Stomach (tissue), 9 donors: ENCODE results near the gene ZNF554. TPM values are rescaled to one million over a fixed set of nuclear protein-coding genes. Genes with fewer than 3 reads are reported as not detected.

Experiments
- DNase-seq, 2 donors: peaks; one replicate each; pipeline versions ENCODE4 v3.0.0 to v3.0.0-alpha.2; 2013 to 2019
- H3K27ac ChIP-seq, 5 donors: fragments of 200-600 bp in 4 of 5; sonication (generic) in 4 of 5; one replicate each; pipeline ENCODE4 v1.5.1; 2013 to 2019; ENCODE audit warnings: mild to moderate bottlenecking in 1 of 5, moderate library complexity in 1 of 5
- H3K27me3 ChIP-seq, 3 donors: fragments of 200-600 bp; sonication (generic); one replicate each; pipeline ENCODE4 v1.5.1; 2017 to 2019; ENCODE audit warnings: mixed run types in 1 of 3
- H3K36me3 ChIP-seq, 4 donors: fragments of 200-600 bp; sonication (generic); 1 replicate in 3 of 4; 2 replicates in 1 of 4; pipeline ENCODE4 v1.5.1; 2016 to 2019
- H3K4me1 ChIP-seq, 4 donors: fragments of 200-600 bp; sonication (generic); one replicate each; pipeline ENCODE4 v1.5.1; 2016 to 2019
- H3K4me3 ChIP-seq, 4 donors: fragments of 200-600 bp; sonication (generic) in 3 of 4; one replicate each; pipeline ENCODE4 v1.5.1; 2016 to 2019; ENCODE audit warnings: mild to moderate bottlenecking in 1 of 4
- H3K9me3 ChIP-seq, 4 donors: fragments of 200-600 bp; sonication (generic); one replicate each; pipeline ENCODE4 v1.5.1; 2016 to 2019
- CTCF ChIP-seq, 7 experiments: fragments of 450-650 bp in 4 of 7; fragments of 200-600 bp in 3 of 7; sonication (generic) in 3 of 7; IDR thresholded peaks; one replicate each; pipeline ENCODE4 v1.5.1; 2016 to 2019; ENCODE audit warnings: antibody characterized with exemption in 7 of 7, control low read depth in 2 of 7, mild to moderate bottlenecking in 1 of 7
- EP300 ChIP-seq: sonication (generic); formaldehyde crosslinking; IDR thresholded peaks from one replicate; pipeline ENCODE4 v1.6.1; 2017; ENCODE audit warnings: antibody characterized with exemption
- POLR2A ChIP-seq, 4 donors: fragments of 450-650 bp; IDR thresholded peaks; one replicate each; pipeline ENCODE4 v1.6.1; 2016; ENCODE audit warnings: antibody characterized with exemption in 4 of 4, control low read depth in 2 of 4, mild to moderate bottlenecking in 1 of 4, moderate library complexity in 1 of 4
- POLR2AphosphoS5 ChIP-seq, 3 donors: sonication (generic); formaldehyde crosslinking; IDR thresholded peaks; one replicate each; pipeline ENCODE4 v1.6.1; 2016; ENCODE audit warnings: antibody characterized with exemption in 3 of 3
- WGBS, 5 donors: extraction: QIAGEN DNeasy Blood & Tissue Kit in 3 of 5; methylation state at CpG; one replicate each; pipeline versions ENCODE4 v1.1.5 to v1.1.7; 2013 to 2018; 5-methylcytosine and 5-hydroxymethylcytosine counted together
- intact Hi-C: fragments of 100-400 bp; cut with DNase I; formaldehyde crosslinking; loops from one replicate; pipeline ENCODE4 v1.15.1; 2023; ENCODE audit warnings: low total_unique reads
- polyA plus RNA-seq, 3 donors: library from polyadenylated mRNA; stranded (reverse); fragments of 200-250 nt; gene quantifications; one replicate each; pipeline ENCODE4 v1.2.3, GENCODE V29; 2013
- total RNA-seq, 5 donors: library from RNA; depleted of rRNA; stranded (reverse); fragments of >200 nt; gene quantifications; one replicate each; pipeline versions ENCODE4 v1.1.0 to v1.2.3, GENCODE V29; 2014 to 2016
- donor health status: healthy with polysubstance abuse.
- donor health status: Bipolar disorder and iron deficiency.
- donor health status: healthy.

ZNF554 gene
- total and polyA plus RNA-seq, 8 donors: 0.58 to 21.4 (median 3.1) TPM

- Histone ChIP-seq H3K9me3 (peaks cover 3 to 21% (median 7%) of the 10 kb centered on the region in 4 donors), H3K27me3 (no peaks in the 10 kb centered on the region), H3K4me3 (no peak overlapping the region), H3K27ac (no peak overlapping the region), H3K4me1 (no peaks in the 10 kb centered on the region), H3K36me3 (peaks cover 0 to under 1% (median 0%) of the 10 kb centered on the region in 4 donors)
- WGBS, 5 donors: 48 to 72% (median 56%) methylated on average over 10 of the region's 10 CpGs
- no peak for DNase-seq
- intact Hi-C loops: no loop called here
- TF ChIP-seq POLR2A (IDR thresholded peaks at IDR 0.05) (no peak), EP300 (no peak), CTCF (IDR thresholded peaks at IDR 0.05) (no peak), POLR2AphosphoS5 (IDR thresholded peaks at IDR 0.05) (no peak)
These were observed 44.1 kb downstream of the ZNF554 start for GRCh38 chr19:2863816-2864215.

- 22 to 54% (median 35%) methylated on average over 12 of the region's 12 CpGs for WGBS, 5 donors
- peak in 1 of 2 donors; percentile 13 for DNase-seq
- intact Hi-C loops: no loop called here
- H3K27ac ChIP-seq: no peak overlapping the region
- TF ChIP-seq POLR2AphosphoS5 (IDR thresholded peaks at IDR 0.05) (no peak), CTCF (IDR thresholded peaks at IDR 0.05) (no peak), POLR2A (IDR thresholded peaks at IDR 0.05) (no peak), EP300 (no peak)
- H3K9me3 ChIP-seq: peaks cover 0 to 8% (median 2%) of the 10 kb centered on the region in 4 donors
- no peaks in the 10 kb centered on the region for H3K36me3 ChIP-seq
- H3K4me3 ChIP-seq: no peak overlapping the region
- H3K27me3 ChIP-seq: no peaks in the 10 kb centered on the region
- no peaks in the 10 kb centered on the region for H3K4me1 ChIP-seq
These were observed 45.8 kb downstream of the ZNF554 start for GRCh38 chr19:2865334-2866100.

GRCh38 chr19:2866495-2867024 lies 46.9 kb downstream of the ZNF554 start:
- TF ChIP-seq POLR2AphosphoS5 (IDR thresholded peaks at IDR 0.05) (no peak), POLR2A (IDR thresholded peaks at IDR 0.05) (no peak)
- Histone ChIP-seq H3K27me3 (no peaks in the 10 kb centered on the region), H3K4me3 (peak overlapping the region in 1 of 4 donors; percentile 28), H3K4me1 (no peaks in the 10 kb centered on the region), H3K36me3 (no peaks in the 10 kb centered on the region), H3K27ac (no peak overlapping the region), H3K9me3 (peaks cover 0 to 5% (median under 1%) of the 10 kb centered on the region in 4 donors)
- intact Hi-C loops: no loop called here
- WGBS, 5 donors: 73 to 81% (median 76%) methylated on average over 8 of the region's 8 CpGs
- DNase-seq: no peak

GRCh38 chr19:2867025-2867991 lies 47.6 kb downstream of the ZNF554 start, which contains the start of gene ZNF556:
ZNF556 (plus strand) TSS chr19:2867335; CDS start chr19:2867422, 87 bp downstream.
- Histone ChIP-seq H3K27me3 (no peaks in the 10 kb centered on the region), H3K4me1 (no peaks in the 10 kb centered on the region), H3K27ac (no peak within 1 kb of the TSS), H3K9me3 (peaks cover 0 to 5% (median 0%) of the 10 kb centered on the region in 4 donors), H3K4me3 (peak within 1 kb of the TSS; percentile 22 to 34 (median 30)), H3K36me3 (no peaks in the 10 kb centered on the region)
- peak in 1 of 2 donors; percentile 25 for DNase-seq
- TF ChIP-seq CTCF (IDR thresholded peaks at IDR 0.05): no peak
- TF ChIP-seq POLR2AphosphoS5 (IDR thresholded peaks at IDR 0.05): no peak
- no peak for TF ChIP-seq EP300
- TF ChIP-seq POLR2A (IDR thresholded peaks at IDR 0.05): no peak
- 62 to 74% (median 67%) methylated on average over 29 to 36 of the region's 36 CpGs for WGBS, 5 donors
- intact Hi-C loops: no loop called here
